Measurements from ENCODE around the gene MYCBP2. TPM values are rescaled to one million over a fixed set of nuclear protein-coding genes. Genes with fewer than 3 reads are reported as not detected.
"Not testable (repeated sequence)": the region's sequence is repeated elsewhere in the genome, so short reads cannot be mapped to it uniquely, and the experiment has no call there.

Gene MYCBP2
- total RNA-seq, 4 donors from 2014 or later: 274 to 342 (median 305) TPM

GRCh38 chr13:77323858-77324257 lies 3.0 kb downstream of the MYCBP2 start:
- Histone ChIP-seq H3K27me3 (no peaks in the 10 kb centered on the region), H3K27ac (no peak overlapping the region), H3K36me3 (no peaks in the 10 kb centered on the region), H3K4me3 (no peak overlapping the region), H3K9me3 (no peaks in the 10 kb centered on the region), H3K4me1 (peaks cover 0 to 73% (median 32%) of the 10 kb centered on the region in 4 donors)
- no peak for TF ChIP-seq CTCF (IDR thresholded peaks at IDR 0.05)
- no peak for TF ChIP-seq POLR2A (IDR thresholded peaks at IDR 0.05)
- TF ChIP-seq EP300 (IDR thresholded peaks at IDR 0.05): no peak
- DNase-seq (ENCODE audit: low spot score in 2 of 2): no peak
- 62 to 67% methylated on average over 1 of the region's 1 CpG for WGBS, 2 donors

- peaks cover 0 to 64% (median 12%) of the 10 kb centered on the region in 4 donors for H3K4me1 ChIP-seq
These were observed 7.4 kb downstream of the MYCBP2 start for GRCh38 chr13:77319536-77319935.

GRCh38 chr13:77318741-77319140 lies 8.2 kb downstream of the MYCBP2 start:
- peaks cover 0 to 56% (median 5%) of the 10 kb centered on the region in 4 donors for H3K4me1 ChIP-seq

More at GRCh38 chr13:77319536-77319935, 7.4 kb downstream of the MYCBP2 start:
- Histone ChIP-seq H3K27ac (no peak overlapping the region), H3K4me3 (no peak overlapping the region), H3K27me3 (no peaks in the 10 kb centered on the region), H3K36me3 (peaks cover 0 to 9% (median 0%) of the 10 kb centered on the region in 3 donors), H3K9me3 (no peaks in the 10 kb centered on the region)
- WGBS, 2 donors: 75 to 82% methylated on average over 2 of the region's 2 CpGs
- TF ChIP-seq EP300 (IDR thresholded peaks at IDR 0.05) (no peak), POLR2A (IDR thresholded peaks at IDR 0.05) (no peak), CTCF (IDR thresholded peaks at IDR 0.05) (no peak)
- no peak for DNase-seq (ENCODE audit: low spot score in 2 of 2)

GRCh38 chr13:77316430-77316829 lies 10.5 kb downstream of the MYCBP2 start:
- no peak for DNase-seq (ENCODE audit: low spot score in 2 of 2)
- WGBS, 2 donors: 69 to 79% methylated on average over 4 of the region's 4 CpGs
- peak overlapping the region in 2 of 4 donors; percentile 3 to 47 for H3K27ac ChIP-seq
- H3K36me3 ChIP-seq: peaks cover 0 to 9% (median 0%) of the 10 kb centered on the region in 3 donors
- TF ChIP-seq CTCF (IDR thresholded peaks at IDR 0.05) (no peak), POLR2A (IDR thresholded peaks at IDR 0.05) (no peak), EP300 (IDR thresholded peaks at IDR 0.05) (no peak)
- peaks cover 0 to 43% (median 3%) of the 10 kb centered on the region in 4 donors for H3K4me1 ChIP-seq
- H3K27me3 ChIP-seq: no peaks in the 10 kb centered on the region
- H3K9me3 ChIP-seq: no peaks in the 10 kb centered on the region
- no peak overlapping the region for H3K4me3 ChIP-seq

More at GRCh38 chr13:77318741-77319140, 8.2 kb downstream of the MYCBP2 start:
- TF ChIP-seq EP300 (IDR thresholded peaks at IDR 0.05) (no peak), POLR2A (IDR thresholded peaks at IDR 0.05) (no peak), CTCF (IDR thresholded peaks at IDR 0.05) (no peak)
- no peaks in the 10 kb centered on the region for H3K27me3 ChIP-seq
- 46 to 62% methylated on average over 2 of the region's 2 CpGs for WGBS, 2 donors
- no peak overlapping the region for H3K27ac ChIP-seq
- peaks cover 0 to 9% (median 0%) of the 10 kb centered on the region in 3 donors for H3K36me3 ChIP-seq
- DNase-seq (ENCODE audit: low spot score in 2 of 2): no peak
- no peak overlapping the region for H3K4me3 ChIP-seq
- no peaks in the 10 kb centered on the region for H3K9me3 ChIP-seq

- not testable (repeated sequence) for H3K9me3 ChIP-seq; H3K36me3 ChIP-seq; H3K27ac ChIP-seq; H3K4me3 ChIP-seq; DNase-seq (ENCODE audit: low spot score in 2 of 2); H3K27me3 ChIP-seq
- H3K4me1 ChIP-seq: peaks cover 0 to 46% (median 10%) of the 10 kb centered on the region in 4 donors
- WGBS, 2 donors: 86 to 87% methylated on average over 7 of the region's 7 CpGs
These were observed 11.4 kb downstream of the MYCBP2 start for GRCh38 chr13:77315509-77315908.

GRCh38 chr13:77313923-77314322 lies 13.0 kb downstream of the MYCBP2 start:
- Histone ChIP-seq H3K36me3 (peaks cover 0 to 9% (median 0%) of the 10 kb centered on the region in 3 donors), H3K4me1 (peaks cover 0 to 52% (median 20%) of the 10 kb centered on the region in 4 donors), H3K27ac (no peak overlapping the region), H3K27me3 (no peaks in the 10 kb centered on the region), H3K4me3 (no peak overlapping the region), H3K9me3 (no peaks in the 10 kb centered on the region)
- DNase-seq (ENCODE audit: low spot score in 2 of 2): no peak
- WGBS, 2 donors: 89 to 92% methylated on average over 3 of the region's 3 CpGs
- TF ChIP-seq POLR2A (IDR thresholded peaks at IDR 0.05) (no peak), CTCF (IDR thresholded peaks at IDR 0.05) (no peak), EP300 (IDR thresholded peaks at IDR 0.05) (no peak)

Data from tibial nerve (tissue), 4 donors.